Right kidney (tissue), 1 donor: ENCODE results near the gene CHAC2.
"Not testable (repeated sequence)": the region's sequence is repeated elsewhere in the genome, so short reads cannot be mapped to it uniquely, and the experiment has no call there.

Experiments
- DNase-seq: peaks from one replicate; pipeline ENCODE4 v3.0.0-alpha.2; 2016

Gene CHAC2

GRCh38 chr2:53777134-53777533, 9.5 kb downstream of the CHAC2 start:
- DNase-seq, result no peak

GRCh38 chr2:53778536-53779162, 11.0 kb downstream of the CHAC2 start:
- no peak for DNase-seq

- no peak for DNase-seq
Observed at GRCh38 chr2:53780056-53780455, 12.5 kb downstream of the CHAC2 start.

GRCh38 chr2:53782676-53783075, 15.1 kb downstream of the CHAC2 start:
- no peak for DNase-seq

- no peak for DNase-seq
Observed at GRCh38 chr2:53784436-53784835, 16.8 kb downstream of the CHAC2 start.

- DNase-seq, result no peak
Observed at GRCh38 chr2:53785366-53785765, 17.8 kb downstream of the CHAC2 start.

- no peak for DNase-seq
Observed at GRCh38 chr2:53786352-53786704, 18.7 kb downstream of the CHAC2 start.

- DNase-seq, result peak; percentile 88
Observed at GRCh38 chr2:53786705-53787613, 19.4 kb downstream of the CHAC2 start, which contains the start of the genes ASB3 and ERLEC1. TSS of gene ASB3 (minus strand) at chr2:53786953. CDS start at chr2:53765572, 21,381 bp downstream. TSS of gene ERLEC1 (plus strand) at chr2:53787044. CDS start at chr2:53787211, 167 bp downstream.

GRCh38 chr2:53787614-53788289, 20.1 kb downstream of the CHAC2 start:
- no peak for DNase-seq

GRCh38 chr2:53793261-53793660, 25.7 kb downstream of the CHAC2 start:
- no peak for DNase-seq

GRCh38 chr2:53793821-53794220, 26.2 kb downstream of the CHAC2 start:
- DNase-seq, result no peak

- no peak for DNase-seq
Observed at GRCh38 chr2:53801547-53801946, 33.9 kb downstream of the CHAC2 start.

GRCh38 chr2:53802617-53803151, 35.1 kb downstream of the CHAC2 start:
- no peak for DNase-seq

- no peak for DNase-seq
Observed at GRCh38 chr2:53811601-53812000, 44.0 kb downstream of the CHAC2 start.

- DNase-seq, result no peak
Observed at GRCh38 chr2:53813151-53813550, 45.5 kb downstream of the CHAC2 start.

GRCh38 chr2:53818854-53819435, 51.3 kb downstream of the CHAC2 start:
- no peak for DNase-seq

- no peak for DNase-seq
Observed at GRCh38 chr2:53819634-53820033, 52.0 kb downstream of the CHAC2 start.

GRCh38 chr2:53820048-53820447, 52.4 kb downstream of the CHAC2 start:
- DNase-seq, result no peak

GRCh38 chr2:53820711-53821110, 53.1 kb downstream of the CHAC2 start:
- DNase-seq, result no peak

- no peak for DNase-seq
Observed at GRCh38 chr2:53821810-53822209, 54.2 kb downstream of the CHAC2 start.

GRCh38 chr2:53823639-53824038, 56.0 kb downstream of the CHAC2 start:
- DNase-seq, result not testable (repeated sequence)
